ENCODE results near the gene NEK6.

Gene NEK6

GRCh38 chr9:124328285-124328684 lies 70.5 kb downstream of the NEK6 start:
- DNase-seq, result no peak

- no peak for DNase-seq
These were observed 71.5 kb downstream of the NEK6 start for GRCh38 chr9:124329206-124329792.

GRCh38 chr9:124330011-124330697 lies 72.4 kb downstream of the NEK6 start:
- DNase-seq, result no peak

- DNase-seq, result no peak
These were observed 73.8 kb downstream of the NEK6 start for GRCh38 chr9:124331580-124331979.

GRCh38 chr9:124332361-124333202 lies 74.8 kb downstream of the NEK6 start:
- no peak for DNase-seq

- DNase-seq, result no peak
These were observed 75.4 kb downstream of the NEK6 start for GRCh38 chr9:124333203-124333579.

- DNase-seq, result no peak
These were observed 77.0 kb downstream of the NEK6 start for GRCh38 chr9:124334568-124335319.

GRCh38 chr9:124335320-124335707 lies 77.6 kb downstream of the NEK6 start:
- DNase-seq, result no peak

- no peak for DNase-seq
These were observed 79.8 kb downstream of the NEK6 start for GRCh38 chr9:124337562-124337961.

GRCh38 chr9:124339603-124340146 lies 81.9 kb downstream of the NEK6 start:
- no peak for DNase-seq

GRCh38 chr9:124340219-124341069 lies 82.7 kb downstream of the NEK6 start:
- DNase-seq, result no peak

GRCh38 chr9:124341455-124342170 lies 83.9 kb downstream of the NEK6 start:
- DNase-seq, result no peak

GRCh38 chr9:124342402-124342775 lies 84.6 kb downstream of the NEK6 start:
- no peak for DNase-seq

GRCh38 chr9:124342776-124343485 lies 85.2 kb downstream of the NEK6 start:
- DNase-seq, result no peak

GRCh38 chr9:124343533-124344290 lies 86.0 kb downstream of the NEK6 start:
- no peak for DNase-seq

GRCh38 chr9:124344291-124345050 lies 86.7 kb downstream of the NEK6 start:
- DNase-seq, result no peak

GRCh38 chr9:124345063-124345462 lies 87.3 kb downstream of the NEK6 start:
- DNase-seq, result no peak

GRCh38 chr9:124345751-124346281 lies 88.1 kb downstream of the NEK6 start:
- no peak for DNase-seq

All from CD4-positive, alpha-beta T cell treated with Interferon alpha-2 for 1 hour (primary cell).